ENCODE data around the gene SOX30.

Gene SOX30

GRCh38 chr5:157659868-157660660, 7.8 kb upstream of the SOX30 start:
- no peak for DNase-seq

- no peak for DNase-seq
Measured at GRCh38 chr5:157658893-157659292, 6.7 kb upstream of the SOX30 start.

- no peak for DNase-seq
Measured at GRCh38 chr5:157657516-157657915, 5.3 kb upstream of the SOX30 start.

- DNase-seq: peak; percentile 87
Measured at GRCh38 chr5:157651623-157652376, 438 bp downstream of the SOX30 start.

GRCh38 chr5:157650991-157651611, 1.1 kb downstream of the SOX30 start:
- no peak for DNase-seq

- no peak for DNase-seq
Measured at GRCh38 chr5:157649101-157649500, 3.1 kb downstream of the SOX30 start.

GRCh38 chr5:157648275-157648990, 3.8 kb downstream of the SOX30 start:
- DNase-seq: no peak

GRCh38 chr5:157640406-157641066, 11.7 kb downstream of the SOX30 start:
- no peak for DNase-seq

GRCh38 chr5:157630341-157630740, 21.9 kb downstream of the SOX30 start:
- DNase-seq: no peak

- no peak for DNase-seq
Measured at GRCh38 chr5:157626831-157627230, 25.4 kb downstream of the SOX30 start.

GRCh38 chr5:157624144-157624543, 28.1 kb downstream of the SOX30 start:
- no peak for DNase-seq

- DNase-seq: no peak
Measured at GRCh38 chr5:157620776-157621175, 31.5 kb downstream of the SOX30 start.

GRCh38 chr5:157618191-157618765, 34.0 kb downstream of the SOX30 start:
- DNase-seq: no peak

GRCh38 chr5:157616785-157617184, 35.5 kb downstream of the SOX30 start:
- DNase-seq: no peak

GRCh38 chr5:157613385-157614245, 38.6 kb downstream of the SOX30 start:
- DNase-seq: no peak

- DNase-seq: no peak
Measured at GRCh38 chr5:157612581-157612980, 39.7 kb downstream of the SOX30 start.

GRCh38 chr5:157611571-157612476, 40.4 kb downstream of the SOX30 start:
- no peak for DNase-seq

- no peak for DNase-seq
Measured at GRCh38 chr5:157610990-157611389, 41.2 kb downstream of the SOX30 start.

GRCh38 chr5:157608972-157609565, 43.2 kb downstream of the SOX30 start:
- no peak for DNase-seq
